Gastrocnemius medialis (tissue), 4 donors: ENCODE measurements around the gene WWOX.

ENCODE experiments used
- POLR2A ChIP-seq, 2 donors: fragments of 450-650 bp; IDR thresholded peaks; one replicate each; pipeline ENCODE4 v1.6.1; 2017; ENCODE audit warnings: antibody characterized with exemption in 2 of 2, mild to moderate bottlenecking in 2 of 2, moderate library complexity in 2 of 2
- TF ChIP-seq, protein P1 (sequence below), 5 experiments: fragments of 450-650 bp in 3 of 5; fragments of 200-600 bp in 2 of 5; sonication (generic) in 2 of 5; IDR thresholded peaks in 4 of 5; conservative IDR thresholded peaks in 1 of 5; 1 replicate in 4 of 5; 2 replicates in 1 of 5; pipeline ENCODE4 v1.5.1; 2016 to 2019; ENCODE audit warnings: antibody characterized with exemption in 5 of 5, mild to moderate bottlenecking in 3 of 5, moderate library complexity in 3 of 5

DNA sequence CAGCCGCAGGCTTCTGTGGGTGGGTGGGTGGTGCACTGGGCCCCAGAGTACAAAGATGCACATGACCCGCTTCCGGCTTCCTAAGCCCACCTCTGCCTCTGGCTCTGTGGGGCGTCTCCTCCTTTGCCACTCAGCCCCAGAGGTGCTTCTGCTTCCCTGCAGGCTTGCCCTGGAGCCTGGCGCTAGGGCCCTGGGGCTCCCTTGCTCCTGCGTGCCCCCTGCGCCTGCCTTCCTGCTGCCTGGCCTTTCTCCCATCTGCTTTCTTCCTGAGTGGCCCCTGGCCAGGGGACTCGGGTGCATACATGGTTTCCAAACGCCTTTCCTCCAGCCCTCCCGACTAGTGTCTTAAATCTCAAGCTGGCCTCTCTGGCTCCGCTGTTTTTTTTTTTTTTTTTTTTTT lies 3.4 kb downstream of the WWOX start:
- TF ChIP-seq, protein P1, sequence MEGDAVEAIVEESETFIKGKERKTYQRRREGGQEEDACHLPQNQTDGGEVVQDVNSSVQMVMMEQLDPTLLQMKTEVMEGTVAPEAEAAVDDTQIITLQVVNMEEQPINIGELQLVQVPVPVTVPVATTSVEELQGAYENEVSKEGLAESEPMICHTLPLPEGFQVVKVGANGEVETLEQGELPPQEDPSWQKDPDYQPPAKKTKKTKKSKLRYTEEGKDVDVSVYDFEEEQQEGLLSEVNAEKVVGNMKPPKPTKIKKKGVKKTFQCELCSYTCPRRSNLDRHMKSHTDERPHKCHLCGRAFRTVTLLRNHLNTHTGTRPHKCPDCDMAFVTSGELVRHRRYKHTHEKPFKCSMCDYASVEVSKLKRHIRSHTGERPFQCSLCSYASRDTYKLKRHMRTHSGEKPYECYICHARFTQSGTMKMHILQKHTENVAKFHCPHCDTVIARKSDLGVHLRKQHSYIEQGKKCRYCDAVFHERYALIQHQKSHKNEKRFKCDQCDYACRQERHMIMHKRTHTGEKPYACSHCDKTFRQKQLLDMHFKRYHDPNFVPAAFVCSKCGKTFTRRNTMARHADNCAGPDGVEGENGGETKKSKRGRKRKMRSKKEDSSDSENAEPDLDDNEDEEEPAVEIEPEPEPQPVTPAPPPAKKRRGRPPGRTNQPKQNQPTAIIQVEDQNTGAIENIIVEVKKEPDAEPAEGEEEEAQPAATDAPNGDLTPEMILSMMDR (IDR thresholded peaks at IDR 0.05 in 4 of 5, conservative IDR thresholded peaks at IDR 0.05 in 1 of 5), result no peak
- TF ChIP-seq POLR2A (IDR thresholded peaks at IDR 0.05), result no peak
